PC-3 (cell line): ENCODE results near the gene CASP7.

Experiments used
- CTCF ChIP-seq: fragments of 300-600 bp; sonication (generic); conservative IDR thresholded peaks from 2 replicates; pipeline ENCODE4 v1.5.1; 2017; ENCODE audit warnings: antibody characterized with exemption, low read depth, mild to moderate bottlenecking, low read length
- EZH2 ChIP-seq: fragments of 300-600 bp; sonication (generic); IDR thresholded peaks from one replicate; pipeline ENCODE4 v1.6.1; 2017; ENCODE audit warnings: antibody characterized with exemption, mild to moderate bottlenecking, low read length; ENCODE audit not compliant: unreplicated experiment
- EZH2phosphoT487 ChIP-seq: fragments of 300-600 bp; sonication (generic); IDR thresholded peaks from 2 replicates; pipeline ENCODE4 v1.6.1; 2018; ENCODE audit warnings: mild to moderate bottlenecking, antibody characterized with exemption, low read length, borderline replicate concordance

- no peak for TF ChIP-seq CTCF
- no peak for TF ChIP-seq EZH2phosphoT487
- TF ChIP-seq EZH2, result no peak
These were observed 74.4 kb downstream of the CASP7 start for GRCh38 chr10:113754125-113754524.
